ENCODE measurements around the gene DNAJB5.

GRCh38 chr9:34996905-34997279, 7.3 kb downstream of the DNAJB5 start:
- TF ChIP-seq CTCF (conservative IDR thresholded peaks at IDR 0.05 in 1 of 2, IDR thresholded peaks at IDR 0.05 in 1 of 2; ENCODE audit: low read depth in 1 of 2, low read length in 2 of 2), result no peak
- TF ChIP-seq EZH2 (IDR thresholded peaks at IDR 0.05; ENCODE audit: low read length, missing control alignments), result no peak

Data from fibroblast of lung (primary cell).